K562 (cell line): ENCODE data around the gene RSPRY1. TPM values are rescaled to one million over a fixed set of nuclear protein-coding genes. Genes with fewer than 3 reads are reported as not detected.

ENCODE experiments used
- ATAC-seq: fragments of 200-7000 bp; cut with Tn5 transposase; 3 replicates; pipeline ENCODE4 v1.9.1; 2020; ENCODE audit warnings: moderate library complexity
- BruUV-seq: library from RNA; stranded (reverse); fragments of 400-500 nt; replicated peaks from 2 replicates; lab custom pipeline; 2021; lab: Mats Ljungman, UMichigan
- CTCF ChIA-PET: fragments of 300-600 bp; formaldehyde crosslinking; extraction: SDS; loops from one replicate; lab custom pipeline; 2021; ENCODE audit warnings: low intra/inter-chr PET ratio; lab: Yijun Ruan, JAX
- POLR2A ChIA-PET: fragments of 300-600, 350-650 bp; sonication (Branson Sonifier 250); formaldehyde crosslinking; extraction: SDS; loops from one replicate; lab custom pipeline; 2021; ENCODE audit warnings: antibody characterized with exemption, inconsistent platforms; lab: Yijun Ruan, JAX
- DNase-seq, 4 experiments: peaks; one replicate each; pipeline versions ENCODE4 v3.0.0 to v3.0.0-alpha.2; 2011 to 2018; ENCODE audit warnings: low spot score in 3 of 4, mixed read lengths in 3 of 4; ENCODE audit errors: extremely low read depth in 1 of 4
- FAIRE-seq: peaks from 2 replicates; lab custom pipeline; 2011; peaks lifted over from hg19 to GRCh38; lab: Jason Lieb, UNC
- H2AFZ ChIP-seq: 2 replicates; pipeline ENCODE4 v1.6.0; 2011; ENCODE audit warnings: low read depth, low read length, control low read depth, inconsistent platforms
- H3K27ac ChIP-seq: fragments of 200-600 bp; 3 replicates; pipeline ENCODE4 v1.8.0; 2011; ENCODE audit warnings: low read depth, mild to moderate bottlenecking, control low read depth, inconsistent platforms, low read length, moderate library complexity, mixed read lengths; ENCODE audit errors: extremely low read depth
- H3K27me3 ChIP-seq, 2 experiments: fragments of 300-600 bp in 1 of 2; 2 replicates in 1 of 2; 3 replicates in 1 of 2; pipeline versions ENCODE4 v1.6.0 to v1.8.0; 2011; ENCODE audit warnings: inconsistent platforms in 2 of 2, low read length in 2 of 2, mild to moderate bottlenecking in 1 of 2, mixed read lengths in 1 of 2, moderate library complexity in 1 of 2; ENCODE audit not compliant: control insufficient read depth in 2 of 2, insufficient read depth in 2 of 2
- H3K36me3 ChIP-seq: fragments of 300-600 bp; 3 replicates; pipeline ENCODE4 v1.8.0; 2011; ENCODE audit warnings: mild to moderate bottlenecking, low read length, inconsistent platforms; ENCODE audit not compliant: control insufficient read depth, insufficient read depth
- H3K4me1 ChIP-seq, 2 experiments: fragments of 200-600 bp in 1 of 2; replicated peaks in 1 of 2; 2 replicates in 1 of 2; 3 replicates in 1 of 2; pipeline versions ENCODE4 v1.5.1 to v1.8.0; 2011; ENCODE audit warnings: inconsistent platforms in 2 of 2, low read length in 2 of 2, mild to moderate bottlenecking in 1 of 2, mixed read lengths in 1 of 2, moderate library complexity in 1 of 2; ENCODE audit not compliant: control insufficient read depth in 2 of 2, insufficient read depth in 2 of 2
- H3K4me2 ChIP-seq: 2 replicates; pipeline ENCODE4 v1.6.1; 2011; ENCODE audit warnings: low read length, control low read depth, inconsistent platforms, mixed read lengths; ENCODE audit not compliant: insufficient read depth
- H3K4me3 ChIP-seq: fragments of 200-600 bp; sonication (generic), shearing (Covaris generic); 2 replicates; pipeline ENCODE4 v1.5.1; 2016; ENCODE audit warnings: control low read depth, inconsistent platforms
- H3K79me2 ChIP-seq: fragments of 200-600 bp; 3 replicates; pipeline ENCODE4 v1.8.0; 2011; ENCODE audit warnings: low read length, inconsistent platforms; ENCODE audit not compliant: control insufficient read depth, insufficient read depth
- H3K9ac ChIP-seq, 2 experiments: 2 replicates each; pipeline versions ENCODE4 v1.6.0 to v1.6.1; 2011; ENCODE audit warnings: low read depth in 2 of 2, low read length in 2 of 2, control low read depth in 1 of 2, inconsistent platforms in 1 of 2, mild to moderate bottlenecking in 1 of 2, mixed read lengths in 1 of 2; ENCODE audit not compliant: insufficient read depth in 1 of 2
- H3K9me1 ChIP-seq: one replicate; pipeline ENCODE4 v1.6.0; 2011; ENCODE audit warnings: inconsistent platforms, mild to moderate bottlenecking, low read length, moderate library complexity; ENCODE audit not compliant: control insufficient read depth, insufficient read depth
- H3K9me3 ChIP-seq: replicated peaks from 2 replicates; pipeline ENCODE4 v1.5.1; 2011; ENCODE audit warnings: low read depth, low read length, inconsistent platforms; ENCODE audit not compliant: control insufficient read depth, insufficient read depth
- H4K20me1 ChIP-seq: replicated peaks from 2 replicates; pipeline ENCODE4 v1.6.1; 2011; ENCODE audit warnings: low read length, inconsistent platforms, mixed read lengths; ENCODE audit not compliant: control insufficient read depth, insufficient read depth
- ELF1 ChIP-seq: fragments of 200-800 bp; sonication (Bioruptor generic); IDR thresholded peaks from 2 replicates; pipeline ENCODE4 v1.6.1; 2016; ENCODE audit warnings: missing genetic modification characterization, missing compliant biosample characterization
- MYC ChIP-seq, 2 experiments: fragments of 250-450 bp in 1 of 2; sonication (Bioruptor Pico) in 1 of 2; IDR thresholded peaks; 2 replicates each; pipeline versions ENCODE4 v1.5.1 to v1.6.1; 2012 to 2021; ENCODE audit warnings: low read depth in 2 of 2, borderline replicate concordance in 1 of 2, improper control_type of control experiment in 1 of 2, low read length in 1 of 2, mild to moderate bottlenecking in 1 of 2, moderate library complexity in 1 of 2
- NFE2 ChIP-seq: IDR thresholded peaks from 2 replicates; pipeline ENCODE4 v1.6.1; 2014; ENCODE audit warnings: antibody characterized with exemption, low read depth
- POLR3A ChIP-seq: IDR thresholded peaks from 2 replicates; pipeline ENCODE4 v1.6.1; 2011; ENCODE audit warnings: borderline replicate concordance, mild to moderate bottlenecking, moderate library complexity; ENCODE audit not compliant: insufficient read length, insufficient read depth; ENCODE audit errors: extremely low read depth
- POU5F1 ChIP-seq: fragments of 150-350 bp; IDR thresholded peaks from 2 replicates; pipeline ENCODE4 v1.6.1; 2014; ENCODE audit warnings: borderline replicate concordance, low read length, low read depth, mild to moderate bottlenecking; ENCODE audit not compliant: partially characterized antibody
- RCOR1 ChIP-seq, 2 experiments: IDR thresholded peaks; 2 replicates each; pipeline ENCODE4 v1.6.1; 2012; ENCODE audit warnings: low read depth in 2 of 2, low read length in 2 of 2, borderline replicate concordance in 1 of 2, improper control_type of control experiment in 1 of 2
- ZNF707 ChIP-seq: fragments of 250-450 bp; sonication (Bioruptor Pico); conservative IDR thresholded peaks from 2 replicates; pipeline ENCODE4 v1.8.0; 2022; ENCODE audit warnings: inconsistent platforms, mild to moderate bottlenecking, moderate library complexity
- ZNF780A ChIP-seq: fragments of 250-450 bp; sonication (Bioruptor Pico); IDR thresholded peaks from 2 replicates; pipeline ENCODE4 v1.5.0; 2021; ENCODE audit warnings: mild to moderate bottlenecking
- WGBS: fragments of 100-300 bp; shearing (Covaris generic); methylation state at CpG from one replicate; pipeline ENCODE4 v1.1.6; 2016; ENCODE audit warnings: low coverage, mixed read lengths; ENCODE audit not compliant: insufficient coverage; ENCODE audit errors: missing lambda C conversion rate; 5-methylcytosine and 5-hydroxymethylcytosine counted together
- in situ Hi-C: fragments of 300-500 bp; cut with MboI; formaldehyde crosslinking; loops from 4 replicates; pipeline ENCODE4 v1.15.0; 2018; ENCODE audit warnings: inconsistent platforms, mixed read lengths
- intact Hi-C: fragments of 100-400 bp; cut with micrococcal nuclease; formaldehyde crosslinking; loops from 2 replicates; pipeline ENCODE4 v1.14.2; 2022
- polyA plus RNA-seq, 8 experiments: library from polyadenylated mRNA; depleted of rRNA in 4 of 8; stranded (reverse) in 5 of 8; unstranded in 3 of 8; fragments of >200 nt; fragmentation: Nextera tagmentation in 2 of 8; fragmentation: Illumina TruSeq in 1 of 8; extraction: Ambion mirVana in 2 of 8; extraction: Trizol in 1 of 8; gene quantifications; 2 replicates each; pipeline versions ENCODE4 v1.2.1 to v1.2.3, GENCODE V29; 2011 to 2014; ENCODE audit warnings: inconsistent platforms in 1 of 8, missing spikeins in 1 of 8
- total RNA-seq, 7 experiments: library from RNA; depleted of rRNA in 6 of 7; stranded (reverse); fragments of >200 nt in 6 of 7; fragmentation: Illumina TruSeq in 2 of 7; extraction: Trizol in 2 of 7; gene quantifications; 2 replicates each; pipeline versions ENCODE4 v1.2.1 to v1.2.3, GENCODE V29; 2011 to 2021; ENCODE audit warnings: low replicate concordance in 1 of 7
- TF ChIP-seq, protein P1 (sequence below): fragments of 450-650 bp; IDR thresholded peaks from 2 replicates; pipeline ENCODE4 v1.7.1; 2018; ENCODE audit warnings: mild to moderate bottlenecking, low read depth; ENCODE audit not compliant: partially characterized antibody
- TF ChIP-seq, protein P2 (sequence below): sonication (generic); formaldehyde crosslinking; IDR thresholded peaks from 2 replicates; pipeline ENCODE4 v1.8.0; 2023; ENCODE audit warnings: mild to moderate bottlenecking, missing genetic modification reagents
- TF ChIP-seq, protein P3 (sequence below), 3 experiments: fragments of 200-800 bp in 1 of 3; fragments of 250-450 bp in 1 of 3; fragments of 450-650 bp in 1 of 3; sonication (Bioruptor Pico) in 1 of 3; sonication (Bioruptor generic) in 1 of 3; formaldehyde crosslinking in 1 of 3; IDR thresholded peaks; 2 replicates each; pipeline versions ENCODE4 v1.6.1 to v1.8.0; 2016 to 2022; ENCODE audit warnings: mild to moderate bottlenecking in 2 of 3, missing genetic modification characterization in 2 of 3, missing compliant biosample characterization in 1 of 3, moderate library complexity in 1 of 3

The RSPRY1 gene
- total and polyA plus RNA-seq, 9 of the 15 experiments (the other 6 are each of a cell fraction or from before 2014, with no cell fraction given), result 10.2 to 27.8 (median 20.8) TPM

DNA sequence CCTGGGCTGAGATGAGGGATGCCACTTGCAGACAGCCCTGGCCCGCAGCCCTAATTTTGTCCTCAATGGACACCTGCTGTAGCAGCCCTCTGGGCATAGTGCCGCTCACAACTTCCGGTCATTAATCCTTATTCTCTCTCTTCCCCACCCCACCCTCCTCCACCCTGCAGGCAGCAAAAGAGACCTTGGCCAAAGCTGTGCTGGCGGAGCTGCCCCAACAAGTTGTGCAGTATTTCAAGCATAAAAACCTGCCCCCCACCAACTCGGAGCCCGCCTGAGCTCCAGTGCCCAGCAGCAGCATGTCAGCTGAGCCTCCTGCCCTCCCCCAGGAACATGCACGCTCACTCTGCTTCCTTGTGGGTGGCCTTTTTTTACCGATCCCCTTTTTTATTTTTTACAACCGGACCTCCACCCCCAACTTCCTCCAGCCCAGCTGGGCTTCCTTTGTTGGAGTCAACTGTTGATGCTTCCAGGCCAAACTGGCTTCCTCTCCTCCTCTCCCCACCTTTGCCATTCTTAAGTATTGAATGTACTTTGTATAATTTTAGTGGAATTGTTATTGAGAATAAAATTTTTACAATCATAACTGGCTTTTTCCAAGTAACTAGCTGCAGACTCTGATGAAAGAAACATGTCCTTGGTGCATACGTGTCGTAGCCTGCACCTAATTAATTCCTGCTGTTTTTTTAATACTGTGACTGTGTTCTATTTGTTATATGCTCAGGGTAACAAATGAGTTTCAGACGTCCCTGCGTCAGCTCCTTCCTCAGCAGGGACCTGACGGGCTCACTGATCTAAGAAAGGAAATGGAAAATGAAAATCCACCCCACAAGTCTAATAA lies 38.5 kb upstream of the RSPRY1 start:
- H2AFZ ChIP-seq, result no peak overlapping the region
- H3K4me3 ChIP-seq, result no peak overlapping the region
- ChIA-PET CTCF (no interaction called here), POLR2A (interaction anchor here (0.7 to 1.2 kb wide), 4 partner anchors 9 to 76 kb away, joined by 3 to 5 read pairs (median 4); no protein-coding TSS in a partner anchor)
- H3K9me3 ChIP-seq, result no peaks in the 10 kb centered on the region
- no TSS peak for BruUV-seq
- ATAC-seq (no peak), DNase-seq (no peak), FAIRE-seq (no peak)
- H3K9ac ChIP-seq, result peak overlapping the region in 1 of 2 experiments; percentile 29; a peak in 1 of 4 replicates
- H3K9me1 ChIP-seq, result no peaks in the 10 kb centered on the region
- in situ Hi-C loops (no loop called here), intact Hi-C loops (no loop called here)
- WGBS, result 60% methylated on average over 14 of the region's 14 CpGs
- H3K27ac ChIP-seq, result no peak overlapping the region
- H3K79me2 ChIP-seq, result no peaks in the 10 kb centered on the region
- H4K20me1 ChIP-seq, result no peaks in the 10 kb centered on the region
- peaks cover 10% of the 10 kb centered on the region; the same call in 2 of the 3 replicates for H3K36me3 ChIP-seq
- H3K4me2 ChIP-seq, result no peak overlapping the region
- H3K4me1 ChIP-seq, result peaks cover 17 to 23% of the 10 kb centered on the region in 2 experiments
- H3K27me3 ChIP-seq, result no peaks in the 10 kb centered on the region
- TF ChIP-seq ZNF780A (CRISPR knock-in tag), result no peak
- no peak for TF ChIP-seq MYC (IDR thresholded peaks at IDR 0.05; ENCODE audit: low read depth, low read length)
- no peak for TF ChIP-seq MYC (CRISPR knock-in tag; IDR thresholded peaks at IDR 0.05; ENCODE audit: borderline replicate concordance, low read depth)
- no peak for TF ChIP-seq ZNF707 (CRISPR knock-in tag)
- no peak for TF ChIP-seq RCOR1 (IDR thresholded peaks at IDR 0.05; ENCODE audit: borderline replicate concordance in 1 of 2, low read depth in 2 of 2, low read length in 2 of 2)
- TF ChIP-seq NFE2, result no peak
- TF ChIP-seq, protein P1, sequence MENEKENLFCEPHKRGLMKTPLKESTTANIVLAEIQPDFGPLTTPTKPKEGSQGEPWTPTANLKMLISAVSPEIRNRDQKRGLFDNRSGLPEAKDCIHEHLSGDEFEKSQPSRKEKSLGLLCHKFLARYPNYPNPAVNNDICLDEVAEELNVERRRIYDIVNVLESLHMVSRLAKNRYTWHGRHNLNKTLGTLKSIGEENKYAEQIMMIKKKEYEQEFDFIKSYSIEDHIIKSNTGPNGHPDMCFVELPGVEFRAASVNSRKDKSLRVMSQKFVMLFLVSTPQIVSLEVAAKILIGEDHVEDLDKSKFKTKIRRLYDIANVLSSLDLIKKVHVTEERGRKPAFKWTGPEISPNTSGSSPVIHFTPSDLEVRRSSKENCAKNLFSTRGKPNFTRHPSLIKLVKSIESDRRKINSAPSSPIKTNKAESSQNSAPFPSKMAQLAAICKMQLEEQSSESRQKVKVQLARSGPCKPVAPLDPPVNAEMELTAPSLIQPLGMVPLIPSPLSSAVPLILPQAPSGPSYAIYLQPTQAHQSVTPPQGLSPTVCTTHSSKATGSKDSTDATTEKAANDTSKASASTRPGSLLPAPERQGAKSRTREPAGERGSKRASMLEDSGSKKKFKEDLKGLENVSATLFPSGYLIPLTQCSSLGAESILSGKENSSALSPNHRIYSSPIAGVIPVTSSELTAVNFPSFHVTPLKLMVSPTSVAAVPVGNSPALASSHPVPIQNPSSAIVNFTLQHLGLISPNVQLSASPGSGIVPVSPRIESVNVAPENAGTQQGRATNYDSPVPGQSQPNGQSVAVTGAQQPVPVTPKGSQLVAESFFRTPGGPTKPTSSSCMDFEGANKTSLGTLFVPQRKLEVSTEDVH, result no peak
- TF ChIP-seq POLR3A, result no peak
- TF ChIP-seq ELF1 (tag), result no peak
- TF ChIP-seq POU5F1, result no peak
- TF ChIP-seq, protein P2, sequence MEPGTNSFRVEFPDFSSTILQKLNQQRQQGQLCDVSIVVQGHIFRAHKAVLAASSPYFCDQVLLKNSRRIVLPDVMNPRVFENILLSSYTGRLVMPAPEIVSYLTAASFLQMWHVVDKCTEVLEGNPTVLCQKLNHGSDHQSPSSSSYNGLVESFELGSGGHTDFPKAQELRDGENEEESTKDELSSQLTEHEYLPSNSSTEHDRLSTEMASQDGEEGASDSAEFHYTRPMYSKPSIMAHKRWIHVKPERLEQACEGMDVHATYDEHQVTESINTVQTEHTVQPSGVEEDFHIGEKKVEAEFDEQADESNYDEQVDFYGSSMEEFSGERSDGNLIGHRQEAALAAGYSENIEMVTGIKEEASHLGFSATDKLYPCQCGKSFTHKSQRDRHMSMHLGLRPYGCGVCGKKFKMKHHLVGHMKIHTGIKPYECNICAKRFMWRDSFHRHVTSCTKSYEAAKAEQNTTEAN (CRISPR knock-in tag), result no peak
- TF ChIP-seq, protein P3, sequence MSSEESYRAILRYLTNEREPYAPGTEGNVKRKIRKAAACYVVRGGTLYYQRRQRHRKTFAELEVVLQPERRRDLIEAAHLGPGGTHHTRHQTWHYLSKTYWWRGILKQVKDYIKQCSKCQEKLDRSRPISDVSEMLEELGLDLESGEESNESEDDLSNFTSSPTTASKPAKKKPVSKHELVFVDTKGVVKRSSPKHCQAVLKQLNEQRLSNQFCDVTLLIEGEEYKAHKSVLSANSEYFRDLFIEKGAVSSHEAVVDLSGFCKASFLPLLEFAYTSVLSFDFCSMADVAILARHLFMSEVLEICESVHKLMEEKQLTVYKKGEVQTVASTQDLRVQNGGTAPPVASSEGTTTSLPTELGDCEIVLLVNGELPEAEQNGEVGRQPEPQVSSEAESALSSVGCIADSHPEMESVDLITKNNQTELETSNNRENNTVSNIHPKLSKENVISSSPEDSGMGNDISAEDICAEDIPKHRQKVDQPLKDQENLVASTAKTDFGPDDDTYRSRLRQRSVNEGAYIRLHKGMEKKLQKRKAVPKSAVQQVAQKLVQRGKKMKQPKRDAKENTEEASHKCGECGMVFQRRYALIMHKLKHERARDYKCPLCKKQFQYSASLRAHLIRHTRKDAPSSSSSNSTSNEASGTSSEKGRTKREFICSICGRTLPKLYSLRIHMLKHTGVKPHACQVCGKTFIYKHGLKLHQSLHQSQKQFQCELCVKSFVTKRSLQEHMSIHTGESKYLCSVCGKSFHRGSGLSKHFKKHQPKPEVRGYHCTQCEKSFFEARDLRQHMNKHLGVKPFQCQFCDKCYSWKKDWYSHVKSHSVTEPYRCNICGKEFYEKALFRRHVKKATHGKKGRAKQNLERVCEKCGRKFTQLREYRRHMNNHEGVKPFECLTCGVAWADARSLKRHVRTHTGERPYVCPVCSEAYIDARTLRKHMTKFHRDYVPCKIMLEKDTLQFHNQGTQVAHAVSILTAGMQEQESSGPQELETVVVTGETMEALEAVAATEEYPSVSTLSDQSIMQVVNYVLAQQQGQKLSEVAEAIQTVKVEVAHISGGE (CRISPR knock-in tag; IDR thresholded peaks at IDR 0.05), result no peak
